ENCODE results near the gene CFAP210. TPM values are rescaled to one million over a fixed set of nuclear protein-coding genes. Genes with fewer than 3 reads are reported as not detected.

CFAP210 gene
- total RNA-seq, 1 donor from 2014 or later, result not detected

GRCh38 chr2:169673106-169673505, 21.1 kb downstream of the CFAP210 start:
- no peak for DNase-seq (ENCODE audit: low spot score)

GRCh38 chr2:169672406-169672805, 21.8 kb downstream of the CFAP210 start:
- no peak for DNase-seq (ENCODE audit: low spot score)

- DNase-seq (ENCODE audit: low spot score), result no peak
These were observed 23.3 kb downstream of the CFAP210 start for GRCh38 chr2:169670937-169671336.

GRCh38 chr2:169670215-169670651, 24.0 kb downstream of the CFAP210 start:
- DNase-seq (ENCODE audit: low spot score), result no peak

GRCh38 chr2:169667583-169667982, 26.6 kb downstream of the CFAP210 start:
- no peak for DNase-seq (ENCODE audit: low spot score)

GRCh38 chr2:169664978-169665930, 29.0 kb downstream of the CFAP210 start:
- DNase-seq (ENCODE audit: low spot score), result no peak

GRCh38 chr2:169664600-169664977, 29.6 kb downstream of the CFAP210 start:
- no peak for DNase-seq (ENCODE audit: low spot score)

- no peak for DNase-seq (ENCODE audit: low spot score)
These were observed 31.0 kb downstream of the CFAP210 start for GRCh38 chr2:169663247-169663646.

- DNase-seq (ENCODE audit: low spot score), result no peak
These were observed 31.5 kb downstream of the CFAP210 start for GRCh38 chr2:169662744-169663143.

GRCh38 chr2:169661265-169661664, 32.9 kb downstream of the CFAP210 start:
- no peak for DNase-seq (ENCODE audit: low spot score)

GRCh38 chr2:169659320-169659719, 34.9 kb downstream of the CFAP210 start:
- no peak for DNase-seq (ENCODE audit: low spot score)

- no peak for DNase-seq (ENCODE audit: low spot score)
These were observed 35.3 kb downstream of the CFAP210 start for GRCh38 chr2:169658877-169659276.

- no peak for DNase-seq (ENCODE audit: low spot score)
These were observed 38.0 kb downstream of the CFAP210 start for GRCh38 chr2:169656164-169656563.

GRCh38 chr2:169653636-169654035, 40.6 kb downstream of the CFAP210 start:
- no peak for DNase-seq (ENCODE audit: low spot score)

- no peak for DNase-seq (ENCODE audit: low spot score)
These were observed 44.9 kb downstream of the CFAP210 start for GRCh38 chr2:169649278-169649677.

GRCh38 chr2:169647496-169647895, 46.7 kb downstream of the CFAP210 start:
- no peak for DNase-seq (ENCODE audit: low spot score)

- DNase-seq (ENCODE audit: low spot score), result no peak
These were observed 50.0 kb downstream of the CFAP210 start for GRCh38 chr2:169644173-169644572.

GRCh38 chr2:169641464-169641863, 52.7 kb downstream of the CFAP210 start:
- no peak for DNase-seq (ENCODE audit: low spot score)

GRCh38 chr2:169640104-169640503, 54.1 kb downstream of the CFAP210 start:
- DNase-seq (ENCODE audit: low spot score), result no peak

- DNase-seq (ENCODE audit: low spot score), result no peak
These were observed 56.6 kb downstream of the CFAP210 start for GRCh38 chr2:169637620-169638019.

GRCh38 chr2:169636440-169637097, 57.6 kb downstream of the CFAP210 start:
- DNase-seq (ENCODE audit: low spot score), result no peak

GRCh38 chr2:169625781-169626180, 68.4 kb downstream of the CFAP210 start:
- no peak for DNase-seq (ENCODE audit: low spot score)
